HK-2 (cell line): ENCODE measurements around the gene BDKRB2.

ENCODE experiments used
- DNase-seq: peaks from one replicate; pipeline ENCODE4 v3.0.0-alpha.2; 2018; ENCODE audit not compliant: unreplicated experiment

BDKRB2 gene

GRCh38 chr14:96198430-96199130 lies 6.1 kb upstream of the BDKRB2 start:
- no peak for DNase-seq

GRCh38 chr14:96201157-96201556 lies 3.5 kb upstream of the BDKRB2 start:
- DNase-seq = no peak

GRCh38 chr14:96201965-96202364 lies 2.7 kb upstream of the BDKRB2 start:
- no peak for DNase-seq

DNA sequence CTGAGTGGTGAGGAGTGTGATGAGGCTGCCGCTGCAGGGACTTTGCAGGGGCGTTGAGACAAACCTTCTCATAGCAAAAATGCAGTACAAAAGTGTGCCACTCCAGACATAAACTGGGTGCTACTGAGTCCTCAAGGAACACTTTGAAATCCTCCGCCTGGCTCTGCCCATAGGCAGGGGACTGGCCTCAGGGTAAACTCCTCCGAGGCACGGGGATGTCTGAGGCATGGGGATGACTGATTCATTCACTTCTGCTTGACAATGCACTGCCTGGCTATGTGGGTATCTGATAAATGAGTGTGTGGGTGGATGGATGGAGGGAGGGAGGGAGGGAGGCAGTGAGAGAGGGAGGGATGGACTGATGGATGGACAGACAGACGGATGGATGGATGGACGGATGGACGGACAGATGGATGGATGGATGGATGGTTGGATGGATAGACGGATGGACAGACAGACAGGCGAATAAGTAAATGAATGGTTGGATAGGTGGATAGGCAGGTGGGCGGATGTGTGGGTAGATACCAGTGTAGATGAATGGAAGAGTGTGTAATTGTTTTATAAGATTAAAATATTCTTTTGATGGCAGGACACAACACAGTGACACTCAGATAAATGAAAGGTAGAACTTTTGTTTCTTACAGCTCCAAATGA lies 2.1 kb upstream of the BDKRB2 start:
- DNase-seq = no peak

GRCh38 chr14:96203116-96203515 lies 1.5 kb upstream of the BDKRB2 start:
- no peak for DNase-seq

DNA sequence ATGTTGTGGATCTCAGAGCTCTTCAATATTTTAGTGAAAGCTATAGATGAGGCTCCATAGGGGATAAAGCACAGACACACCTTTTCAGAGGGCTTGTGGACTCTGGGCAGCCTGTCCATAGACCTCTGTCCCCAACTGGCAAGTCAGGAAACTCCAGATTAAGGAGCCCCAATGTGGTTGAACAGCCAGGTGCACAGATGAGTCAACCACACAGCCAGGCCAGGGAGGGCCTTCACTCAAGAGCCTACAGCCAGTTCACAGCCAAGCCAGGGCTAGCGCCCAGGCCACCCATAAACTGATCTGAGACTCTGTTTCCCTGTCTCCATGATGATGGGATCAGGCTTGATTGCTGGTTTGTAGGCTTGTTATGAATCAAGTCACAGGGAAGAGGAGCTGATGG lies 1.0 kb upstream of the BDKRB2 start:
- no peak for DNase-seq

DNA sequence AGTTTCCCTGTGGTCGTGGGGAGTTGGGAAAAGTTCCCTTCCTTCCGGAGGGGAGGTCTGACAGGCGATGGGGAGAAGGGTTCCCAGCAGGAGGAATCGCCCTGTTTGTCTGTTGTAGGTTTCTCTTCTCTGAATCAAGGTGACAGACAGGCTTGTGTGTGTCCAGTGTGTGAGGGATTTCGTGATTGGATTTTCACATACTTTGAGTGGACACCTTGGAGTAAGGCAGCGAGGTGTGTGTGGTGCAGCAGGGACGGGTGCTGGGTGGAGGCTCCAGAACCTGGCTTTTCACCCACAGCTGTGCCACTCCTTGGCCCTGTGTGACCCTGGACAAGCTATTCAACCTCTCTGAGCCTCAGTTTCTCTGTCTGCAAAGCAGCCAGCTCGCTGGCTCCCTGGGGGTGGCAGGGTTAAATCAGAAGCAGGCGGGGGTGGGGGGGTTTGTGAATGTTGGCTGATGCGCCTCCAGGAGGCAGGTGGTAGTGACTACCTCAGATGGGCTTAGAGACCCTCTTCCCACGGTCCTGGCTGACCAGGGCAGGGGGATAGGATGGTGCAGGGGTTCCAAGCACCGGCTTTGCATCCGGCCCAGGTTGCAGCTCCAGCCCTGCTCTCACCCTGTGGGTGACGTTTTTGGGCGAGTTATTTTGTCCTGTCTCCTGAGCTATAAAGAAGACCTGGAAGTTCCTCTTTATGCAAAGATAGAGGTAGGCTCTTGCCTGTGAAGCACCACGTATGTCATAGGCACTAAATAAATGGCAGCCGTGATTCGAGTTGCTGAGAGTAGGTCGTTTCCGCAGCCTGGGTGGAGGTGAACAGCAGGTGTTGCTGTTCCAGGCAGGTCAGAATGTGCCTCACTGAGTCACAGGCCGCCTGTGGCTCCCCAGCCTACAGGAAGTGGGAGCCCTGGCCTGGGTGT lies 679 bp downstream of the BDKRB2 start:
- DNase-seq = no peak

- DNase-seq = no peak
Observed at GRCh38 chr14:96205978-96206360, 1.3 kb downstream of the BDKRB2 start.

DNA sequence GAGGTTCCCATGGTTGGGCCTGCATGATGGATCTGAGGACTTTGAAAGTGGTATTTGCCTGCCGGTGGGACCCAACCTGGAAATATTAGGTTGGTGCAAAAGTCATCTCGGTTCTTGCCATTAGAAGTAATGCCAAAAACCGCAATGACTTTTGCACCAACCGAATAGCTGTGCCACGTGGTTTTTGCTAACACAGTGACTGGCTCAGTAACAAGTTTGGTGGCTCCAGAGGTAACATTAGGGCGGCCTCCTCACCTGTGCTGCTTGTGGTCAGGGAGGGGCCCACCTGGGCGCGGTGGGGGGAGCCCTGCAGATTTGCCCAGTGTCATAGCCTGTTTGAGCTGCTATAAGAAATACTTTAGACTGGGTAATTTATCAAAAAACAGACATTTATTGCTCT lies 1.8 kb downstream of the BDKRB2 start:
- DNase-seq = no peak

DNA sequence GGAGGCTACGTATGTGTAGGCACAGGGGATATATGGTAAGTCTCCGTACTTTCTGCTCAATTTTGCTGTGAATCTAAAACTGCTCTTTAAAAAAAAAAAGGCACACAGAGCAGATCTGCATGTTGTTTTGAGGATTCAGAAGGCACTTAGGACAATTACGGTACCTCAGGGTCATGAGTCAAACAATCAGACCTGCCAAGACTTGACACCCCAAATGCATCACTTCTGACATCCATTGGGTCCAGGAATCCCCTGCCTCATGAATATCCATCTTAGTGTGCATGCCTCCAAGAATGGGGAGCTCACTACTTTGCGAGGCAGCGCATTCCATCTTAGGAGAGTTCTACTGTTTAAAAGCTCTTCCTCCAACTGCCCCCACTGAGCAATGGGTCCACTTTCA lies 3.0 kb downstream of the BDKRB2 start:
- no peak for DNase-seq

DNA sequence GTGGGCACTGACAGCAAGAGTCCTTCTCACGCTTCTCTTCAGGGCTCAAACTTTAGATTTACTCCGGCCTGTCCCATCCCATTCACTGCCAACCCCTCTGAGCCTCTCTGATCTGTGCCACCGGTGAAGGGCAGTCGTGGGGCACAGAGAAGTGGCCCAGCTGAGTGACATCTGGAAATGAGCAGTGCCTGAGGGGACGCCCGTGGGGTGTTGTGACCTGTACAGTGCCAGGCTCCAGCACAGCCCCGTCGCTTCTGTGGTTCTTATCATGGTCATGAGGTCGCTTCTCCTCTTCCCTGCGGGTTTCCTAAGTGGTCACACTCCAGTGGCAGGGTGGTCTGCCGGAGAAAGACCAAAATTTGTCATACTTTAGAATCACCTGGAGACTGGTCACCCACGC lies 4.1 kb downstream of the BDKRB2 start:
- no peak for DNase-seq

DNA sequence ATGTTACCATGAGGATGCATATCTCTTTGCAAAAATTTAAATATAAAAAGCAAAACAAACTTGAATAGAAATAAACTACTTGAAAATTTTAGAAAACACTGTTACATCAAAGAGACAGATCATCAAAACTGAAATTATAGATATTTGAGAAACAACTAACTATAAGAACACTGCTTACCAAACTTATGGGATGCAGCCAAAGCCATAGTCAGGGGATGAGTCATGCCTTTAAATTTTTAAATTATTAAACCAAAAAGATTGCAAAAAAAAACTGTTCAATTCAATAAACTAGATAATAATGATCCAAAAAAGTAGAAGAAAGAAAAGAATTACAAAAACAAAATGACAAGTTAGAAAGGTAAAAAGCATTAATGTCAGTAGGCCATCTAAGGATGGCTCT lies 7.5 kb downstream of the BDKRB2 start:
- DNase-seq = no peak

GRCh38 chr14:96212896-96213295 lies 8.3 kb downstream of the BDKRB2 start:
- no peak for DNase-seq

GRCh38 chr14:96213871-96214465 lies 9.3 kb downstream of the BDKRB2 start:
- DNase-seq = no peak

- no peak for DNase-seq
Observed at GRCh38 chr14:96214793-96215192, 10.2 kb downstream of the BDKRB2 start.

GRCh38 chr14:96215452-96216244 lies 11.0 kb downstream of the BDKRB2 start:
- no peak for DNase-seq

GRCh38 chr14:96216627-96217026 lies 12.0 kb downstream of the BDKRB2 start:
- no peak for DNase-seq

DNA sequence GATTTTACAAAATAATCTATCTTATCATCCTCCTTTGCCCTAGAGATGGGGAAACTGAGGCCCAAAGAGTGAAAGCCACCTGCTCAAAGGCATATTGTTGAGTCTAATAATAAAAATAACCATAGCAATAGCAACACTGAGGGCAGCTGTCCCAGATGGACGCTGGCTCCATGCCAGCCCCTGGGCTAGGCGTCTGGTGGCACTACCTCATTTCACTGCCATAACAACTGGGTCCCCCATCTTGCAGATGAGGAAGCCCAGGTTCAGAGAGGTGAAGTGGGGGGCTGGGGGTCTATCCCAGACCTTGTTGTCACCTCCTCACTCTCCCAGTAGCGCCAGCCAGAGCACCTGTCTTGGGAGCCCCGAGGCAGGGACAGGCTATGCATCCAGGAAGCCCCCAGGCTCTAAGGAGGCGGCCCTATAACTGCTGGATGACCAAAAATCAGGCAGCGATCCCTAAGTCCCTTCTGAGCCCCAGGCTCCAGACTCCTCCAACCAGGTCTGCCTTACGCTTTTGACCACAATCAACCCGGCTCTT lies 12.8 kb downstream of the BDKRB2 start:
- DNase-seq = no peak

GRCh38 chr14:96221109-96221650 lies 16.5 kb downstream of the BDKRB2 start:
- DNase-seq = no peak

DNA sequence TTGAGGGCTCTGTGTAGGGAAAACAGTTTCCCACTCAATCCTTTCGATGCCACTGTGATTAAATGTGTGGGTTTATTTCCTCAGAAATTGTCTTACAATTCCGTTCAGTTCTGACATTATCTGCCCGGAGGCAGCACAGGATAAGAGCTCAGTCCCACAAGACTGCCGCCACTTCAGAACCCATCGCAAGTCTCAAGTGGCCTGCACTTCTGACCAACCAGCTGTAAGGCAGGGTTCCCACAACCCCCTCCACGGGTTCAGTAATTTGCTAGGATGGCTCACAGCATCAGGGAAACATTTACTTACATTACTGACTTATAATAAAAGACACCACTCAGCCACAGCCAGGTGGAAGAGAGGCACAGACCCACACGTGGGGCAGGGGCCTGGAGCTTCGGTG lies 17.2 kb downstream of the BDKRB2 start:
- DNase-seq = no peak
